ENCODE results near the gene LAIR2.
"Not testable (repeated sequence)": the region's sequence is repeated elsewhere in the genome, so short reads cannot be mapped to it uniquely, and the experiment has no call there.

LAIR2 gene

DNA sequence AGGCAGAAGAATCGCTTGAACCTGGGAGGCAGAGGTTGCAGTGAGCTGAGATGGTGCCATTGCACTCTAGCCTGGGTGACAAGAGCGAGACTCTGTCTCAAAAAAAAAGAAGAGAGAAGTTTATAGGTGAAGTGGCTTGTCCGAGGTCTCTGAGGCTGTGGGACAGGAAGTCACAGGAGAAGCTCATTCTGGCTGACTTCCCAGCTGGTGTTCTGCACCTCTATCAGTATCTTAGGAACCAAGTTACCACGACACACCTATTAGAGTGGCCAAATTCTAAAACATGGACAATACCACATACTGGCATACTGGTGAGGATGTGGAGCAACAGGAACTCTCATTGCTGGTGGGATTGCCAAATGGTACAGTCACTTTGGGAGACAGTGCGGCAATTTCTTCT lies 7.3 kb upstream of the LAIR2 start:
- DNase-seq, result not testable (repeated sequence)

DNA sequence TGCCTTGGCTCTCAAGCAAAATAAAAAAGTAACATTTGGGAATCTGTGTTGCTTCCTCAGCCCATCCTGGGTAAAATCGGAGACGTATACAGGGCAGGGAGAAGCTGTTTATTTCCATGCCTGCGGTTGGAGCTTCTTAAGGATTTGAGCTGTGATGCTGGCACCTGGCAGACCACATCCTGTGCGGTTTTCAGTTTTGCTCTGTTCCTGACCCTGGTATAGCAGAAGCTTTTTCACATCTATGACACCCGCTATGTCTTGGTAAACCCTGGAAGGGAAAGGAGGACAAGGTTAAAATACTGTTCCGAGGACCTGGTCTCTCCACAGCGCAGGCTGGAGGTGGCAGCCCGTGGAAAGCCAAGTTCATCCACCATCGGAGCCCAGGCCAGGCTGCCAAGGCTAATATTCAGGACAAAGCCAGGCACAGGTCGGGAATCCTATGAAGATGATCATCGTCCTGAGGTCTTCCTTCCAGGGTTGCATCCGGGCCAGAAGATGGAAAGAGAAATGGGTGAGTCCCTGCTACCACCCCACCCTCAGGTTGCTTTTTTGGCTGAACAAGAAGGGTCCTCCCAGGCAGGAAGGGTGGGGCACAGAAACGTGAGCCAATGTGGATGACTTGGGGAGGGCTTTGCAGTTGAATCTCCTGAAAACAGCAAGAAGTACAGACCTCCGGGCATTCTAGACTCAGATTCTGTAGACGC lies 4.7 kb upstream of the LAIR2 start:
- not testable (repeated sequence) for DNase-seq

DNA sequence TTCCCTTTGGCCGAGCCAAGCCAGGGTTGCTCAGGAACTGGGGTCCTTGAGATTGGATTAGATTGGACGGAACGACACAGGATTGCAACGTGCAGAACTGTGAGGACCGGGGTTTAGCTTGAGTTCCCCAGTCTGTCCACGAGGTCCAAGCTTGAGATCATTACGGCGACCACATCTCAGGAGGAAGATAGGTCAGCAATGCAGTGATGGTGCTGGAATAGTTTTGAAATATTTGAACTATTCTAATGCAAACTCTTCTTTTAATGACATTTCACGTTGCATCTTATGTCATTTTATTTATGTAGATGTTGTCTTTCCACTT lies 4.2 kb upstream of the LAIR2 start:
- DNase-seq, result not testable (repeated sequence)

DNA sequence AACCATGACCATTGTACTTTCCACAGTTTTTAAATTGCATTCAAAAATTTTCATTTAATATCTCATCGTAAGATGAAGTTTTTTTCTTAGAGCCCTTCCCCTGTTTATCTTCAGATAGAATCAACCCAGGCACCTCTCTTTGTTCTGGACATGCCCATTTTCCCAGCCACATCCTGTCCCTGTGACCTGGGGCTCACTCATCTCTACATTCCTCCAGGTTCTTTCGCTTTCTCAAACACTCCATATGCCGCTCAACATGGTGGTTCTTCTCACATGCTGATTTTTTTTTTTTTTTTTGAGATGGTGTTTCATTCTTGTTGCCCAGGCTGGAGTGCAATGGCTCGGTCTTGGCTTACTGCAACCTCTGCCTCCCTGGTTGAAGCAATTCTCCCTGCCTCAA lies 2.9 kb downstream of the LAIR2 start:
- not testable (repeated sequence) for DNase-seq

DNA sequence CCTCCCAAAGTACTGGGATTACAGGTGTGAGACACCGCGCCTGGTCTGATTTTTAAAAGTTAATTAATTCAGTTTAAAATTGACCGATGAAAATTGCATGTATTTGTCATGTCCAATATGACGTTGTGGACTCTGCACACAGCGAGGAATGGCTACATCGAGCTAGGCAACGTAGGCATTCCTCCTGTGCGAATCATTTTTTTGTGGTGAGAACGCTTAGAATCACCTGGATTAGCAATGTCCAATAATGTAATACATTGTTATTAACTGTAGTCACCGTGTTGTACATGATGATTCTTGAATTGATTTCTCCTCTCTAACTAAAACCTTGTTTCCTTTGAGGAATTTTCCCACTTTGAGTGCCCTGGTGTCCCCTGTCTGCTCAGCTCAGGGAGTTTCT lies 3.4 kb downstream of the LAIR2 start:
- DNase-seq, result no peak

DNA sequence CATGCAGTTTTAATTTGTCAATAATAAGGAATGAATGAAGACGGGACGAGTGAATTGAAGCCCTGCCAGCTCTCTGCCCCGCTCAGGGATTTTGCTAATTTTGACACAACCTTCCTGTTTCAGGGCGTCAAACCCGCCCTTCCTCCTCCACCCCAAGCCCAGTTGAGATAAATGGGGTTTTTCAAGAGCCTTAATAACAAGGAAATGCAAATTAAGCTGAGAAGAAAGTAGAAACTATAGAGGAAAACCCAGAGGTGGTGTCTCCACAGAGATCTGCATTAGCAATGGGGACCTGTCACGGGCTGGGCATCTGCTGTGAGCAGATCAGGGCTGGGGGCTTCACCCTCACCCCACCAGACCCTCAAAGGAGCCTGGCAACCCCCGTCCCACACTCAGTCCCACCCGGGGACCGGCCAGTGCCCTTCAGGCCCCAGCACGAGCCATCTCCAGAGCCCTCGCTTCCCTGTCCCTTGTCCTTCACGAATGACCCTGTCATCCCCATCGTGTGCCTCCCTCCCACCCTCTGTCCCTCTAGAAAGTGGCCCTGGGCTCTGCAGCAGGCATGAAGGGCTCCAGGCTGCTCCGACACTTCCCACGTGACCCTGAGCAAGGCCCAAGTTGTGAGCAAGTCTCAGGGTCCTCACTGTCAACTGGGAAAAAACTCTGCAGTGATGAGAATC lies 4.5 kb downstream of the LAIR2 start:
- DNase-seq, result not testable (repeated sequence)

DNA sequence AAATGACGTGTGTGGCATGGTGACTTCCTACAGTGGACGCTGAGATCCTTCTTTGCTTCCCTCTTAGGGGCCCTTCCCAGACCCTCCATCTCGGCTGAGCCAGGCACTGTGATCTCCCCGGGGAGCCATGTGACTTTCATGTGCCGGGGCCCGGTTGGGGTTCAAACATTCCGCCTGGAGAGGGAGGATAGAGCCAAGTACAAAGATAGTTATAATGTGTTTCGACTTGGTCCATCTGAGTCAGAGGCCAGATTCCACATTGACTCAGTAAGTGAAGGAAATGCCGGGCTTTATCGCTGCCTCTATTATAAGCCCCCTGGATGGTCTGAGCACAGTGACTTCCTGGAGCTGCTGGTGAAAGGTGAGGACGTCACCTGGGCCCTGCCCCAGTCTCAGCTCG lies 5.2 kb downstream of the LAIR2 start:
- DNase-seq, result no peak

DNA sequence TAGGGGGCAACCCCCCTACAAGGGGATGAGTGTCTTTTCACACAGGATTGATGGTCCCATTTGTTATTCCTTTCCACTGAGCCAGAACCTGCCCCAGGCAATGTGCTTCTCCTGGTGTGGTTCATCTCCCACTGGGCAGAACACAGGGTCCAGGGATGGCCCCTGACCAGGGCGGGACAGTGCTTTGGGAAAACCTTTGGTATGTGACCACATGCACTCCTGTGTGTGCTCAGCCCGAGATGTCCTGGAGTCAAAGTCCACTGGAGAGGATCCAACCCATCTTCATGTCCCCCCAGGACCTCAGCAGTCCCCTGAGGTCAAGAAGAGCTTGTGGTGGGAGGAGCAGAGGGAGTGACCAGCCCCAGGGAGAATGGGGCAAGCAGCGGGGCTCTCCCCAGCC lies 5.9 kb downstream of the LAIR2 start:
- DNase-seq, result not testable (repeated sequence)

DNA sequence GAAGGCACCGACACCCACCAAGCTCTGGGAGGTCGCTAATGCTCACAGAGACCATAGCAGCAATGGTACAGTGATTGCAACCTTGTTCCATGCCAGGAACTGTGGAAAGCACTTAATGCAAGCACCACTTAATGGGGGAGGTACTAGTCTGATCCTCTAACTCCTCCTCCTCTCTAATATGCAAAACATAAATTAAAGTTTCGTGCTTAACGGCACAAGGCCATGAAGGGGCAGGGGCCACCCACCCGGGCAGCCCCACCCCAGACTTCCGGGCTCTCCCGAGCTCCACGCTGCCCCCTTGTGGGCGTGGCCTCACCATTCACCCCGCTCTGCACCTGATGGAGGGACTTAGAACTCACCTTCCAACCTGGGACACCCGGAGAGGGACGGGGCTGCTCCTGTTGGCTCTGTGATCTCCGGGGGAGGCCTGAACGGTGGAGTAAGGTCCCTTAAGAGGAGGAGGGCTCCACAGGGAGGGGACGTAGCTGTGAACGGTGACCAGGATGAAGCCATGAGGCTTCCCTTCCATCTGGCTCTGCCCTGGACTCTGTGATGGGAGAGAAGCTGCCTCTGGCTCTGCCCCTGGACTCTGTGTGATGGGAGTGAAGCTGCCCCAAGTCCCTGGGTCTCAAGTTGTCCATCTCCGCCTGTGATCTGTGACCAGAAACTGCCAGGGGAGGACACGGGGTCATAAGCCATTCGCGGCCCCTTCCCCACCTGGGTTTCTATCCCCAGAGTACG lies 6.7 kb downstream of the LAIR2 start:
- not testable (repeated sequence) for DNase-seq

DNA sequence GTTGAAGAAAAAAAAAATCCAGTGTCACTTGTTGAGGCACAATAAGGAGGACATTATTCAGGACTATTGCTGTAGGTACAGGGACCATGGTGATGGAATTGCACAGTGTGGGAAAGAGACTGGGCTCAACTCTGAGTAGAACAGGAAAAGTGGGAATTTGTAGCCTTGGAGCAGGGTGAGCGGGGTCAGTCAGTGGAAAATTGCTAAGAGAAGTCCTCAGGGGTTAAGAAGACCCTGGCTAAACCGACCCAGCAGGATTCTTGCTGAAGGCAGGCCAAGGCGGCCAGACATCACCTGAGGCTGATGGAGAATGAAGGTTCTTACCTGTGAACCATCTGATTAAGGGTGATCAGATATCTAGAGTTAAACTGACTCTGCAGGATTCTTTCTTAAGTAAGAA lies 12.5 kb downstream of the LAIR2 start:
- no peak for DNase-seq

DNA sequence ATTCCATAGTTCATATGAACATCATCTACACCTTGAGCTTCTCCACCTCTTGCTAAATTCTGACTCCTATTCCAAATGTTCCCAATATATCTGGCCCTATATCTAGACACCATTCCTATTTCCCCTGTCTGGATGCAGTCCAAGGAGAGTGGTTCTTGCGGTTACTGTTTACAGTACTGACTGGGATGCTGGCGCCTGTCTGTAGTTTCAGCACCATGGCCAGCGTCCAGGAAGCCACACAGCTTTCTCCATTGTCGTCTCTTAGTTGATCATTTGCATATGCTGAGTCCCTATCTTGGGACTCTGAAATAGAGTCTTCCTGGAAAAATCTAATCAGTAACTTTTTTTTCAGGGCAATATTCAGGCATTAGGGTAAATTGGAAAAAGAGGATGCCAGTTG lies 14.9 kb downstream of the LAIR2 start:
- DNase-seq, result peak; percentile 31

DNA sequence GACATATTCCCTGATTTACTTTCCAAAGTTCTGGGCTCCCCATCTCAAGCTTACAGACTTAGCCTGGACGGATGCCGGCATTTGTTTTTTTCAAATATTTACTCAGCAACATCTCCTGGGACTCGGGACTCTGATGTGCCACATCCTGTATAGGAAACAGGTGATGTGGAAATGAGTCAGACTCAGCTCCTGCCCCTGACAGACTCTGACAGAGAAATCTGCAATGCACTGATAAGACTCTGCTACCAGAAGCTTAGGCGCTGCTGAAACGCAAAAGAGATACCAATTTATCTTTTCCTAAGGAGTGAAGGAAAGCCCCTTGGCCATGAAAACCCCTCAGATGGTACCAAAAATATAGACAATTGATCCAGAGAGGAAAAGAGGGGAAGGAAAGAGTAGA lies 16.2 kb downstream of the LAIR2 start:
- DNase-seq, result no peak

DNA sequence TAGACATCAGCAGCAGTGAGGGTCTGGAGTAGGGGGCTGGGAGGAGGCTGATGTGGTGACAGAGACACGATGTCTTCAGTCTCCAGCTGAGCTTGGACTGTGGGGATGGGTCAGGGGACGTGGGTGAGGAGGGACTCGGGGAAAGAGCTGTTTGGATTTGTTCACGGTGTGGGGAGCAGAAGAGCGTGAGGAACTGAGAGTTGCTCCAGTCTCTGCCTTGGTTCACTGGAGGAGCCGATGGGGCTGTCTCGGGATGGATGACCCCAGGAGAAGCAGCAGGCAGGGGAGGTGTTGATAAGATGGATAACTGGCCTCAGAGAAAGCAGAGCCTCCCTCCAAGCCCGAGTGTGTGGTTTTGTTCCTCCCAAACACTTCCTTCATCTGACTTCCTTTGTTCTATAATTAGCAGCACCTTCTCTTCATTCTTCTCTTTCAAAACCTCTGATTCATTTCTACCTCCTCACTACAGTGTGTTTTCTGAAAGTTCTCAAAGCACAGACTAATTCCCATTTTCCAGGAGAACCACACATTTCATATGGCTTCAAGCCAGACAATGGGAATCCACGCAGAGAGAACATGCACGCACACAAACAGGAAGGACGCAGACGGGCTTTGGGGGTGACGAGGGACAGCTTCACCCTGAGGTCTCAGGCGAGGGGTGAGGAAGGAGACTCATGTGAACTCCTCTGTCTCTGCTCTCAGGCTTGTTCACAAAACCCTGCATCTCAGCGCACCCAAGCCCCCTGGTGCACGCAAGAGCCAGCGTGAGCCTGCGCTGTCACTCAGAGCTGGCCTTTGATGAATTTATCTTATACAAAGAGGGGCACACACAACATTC lies 18.6 kb downstream of the LAIR2 start:
- DNase-seq, result no peak

DNA sequence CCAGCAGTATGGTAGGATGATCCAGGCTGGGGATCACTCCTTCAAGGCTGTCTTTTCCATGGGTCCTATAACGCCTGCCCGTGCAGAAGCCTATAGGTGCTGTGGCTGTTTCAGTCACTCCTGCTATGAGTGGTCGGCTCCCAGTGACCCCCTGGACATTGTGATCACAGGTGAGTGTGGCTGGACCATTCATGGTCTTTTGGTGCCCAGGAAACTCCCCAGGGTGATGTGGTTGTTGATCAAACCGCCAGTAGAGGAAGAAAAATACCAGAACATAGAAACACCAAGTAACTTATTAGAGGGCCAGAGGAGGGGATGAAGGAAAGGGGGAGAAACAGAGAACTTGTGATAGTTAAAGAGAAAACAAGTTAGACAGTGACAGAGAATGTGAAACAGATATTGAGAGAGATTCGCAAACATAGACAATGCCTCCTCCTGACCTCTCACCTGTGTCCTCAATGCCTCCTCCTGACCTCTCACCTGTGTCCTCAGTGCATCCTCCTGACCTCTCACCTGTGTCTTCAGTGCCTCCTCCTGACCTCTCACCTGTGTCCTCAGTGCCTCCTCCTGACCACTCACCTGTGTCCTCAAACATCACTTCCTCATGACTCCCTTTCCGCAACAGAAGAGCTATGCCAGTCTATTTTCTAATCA lies 19.4 kb downstream of the LAIR2 start:
- no peak for DNase-seq

DNA sequence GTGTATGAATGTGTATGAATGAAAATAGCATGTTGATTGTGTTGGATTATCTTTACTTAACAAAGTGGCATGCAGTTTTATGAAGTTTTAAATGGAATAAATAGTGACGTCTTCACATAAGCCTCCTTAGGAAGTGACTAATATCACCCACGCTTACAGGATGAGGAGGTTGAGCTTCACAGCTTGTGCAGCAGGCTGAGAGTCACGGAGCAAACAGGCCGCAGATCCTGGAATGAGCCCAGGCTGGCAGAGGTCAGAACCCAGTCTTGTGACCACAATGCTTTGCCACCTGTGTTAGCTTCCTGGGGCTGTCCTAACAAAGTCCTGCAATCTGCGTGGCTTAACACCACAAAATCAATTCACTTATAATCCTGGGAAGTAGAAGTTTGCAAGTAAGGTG lies 20.8 kb downstream of the LAIR2 start:
- no peak for DNase-seq

DNA sequence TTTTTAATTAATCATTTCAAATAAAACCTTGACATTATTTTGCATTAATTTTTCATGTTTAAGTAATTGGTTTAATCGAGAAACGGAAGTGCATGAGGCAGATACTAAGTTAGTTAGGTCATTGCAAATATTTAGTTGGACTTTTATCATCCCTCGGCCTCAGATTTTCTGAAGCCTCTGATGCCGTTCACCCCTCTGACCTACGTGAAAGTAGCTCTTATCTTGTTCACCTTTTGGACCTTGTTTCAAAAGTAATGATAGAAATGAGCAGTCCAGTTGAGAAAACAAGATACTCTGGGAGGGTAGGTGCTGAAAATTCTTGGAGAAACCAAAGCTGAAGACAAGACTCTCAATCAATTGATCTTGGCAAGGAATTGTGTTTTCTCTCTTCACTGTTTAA lies 23.0 kb downstream of the LAIR2 start:
- no peak for DNase-seq

DNA sequence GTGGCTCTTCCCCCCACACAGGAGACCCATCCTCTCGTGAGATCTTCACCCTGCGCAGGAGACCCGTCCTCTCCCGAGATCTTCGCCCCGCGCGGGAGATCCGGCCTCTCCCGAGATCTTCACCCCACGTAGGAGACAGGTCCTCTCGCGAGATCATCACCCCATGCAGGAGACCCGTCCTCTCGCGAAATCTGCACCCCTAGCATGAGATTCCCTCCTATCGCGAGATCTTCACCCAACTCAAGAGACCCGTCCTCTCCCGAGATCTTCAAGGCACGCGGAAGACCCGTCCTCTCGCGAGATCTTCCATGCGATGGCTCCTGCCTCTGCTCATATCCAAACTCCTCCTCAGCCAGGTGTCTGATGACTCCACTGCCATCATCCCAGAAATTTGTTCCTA lies 24.3 kb downstream of the LAIR2 start:
- DNase-seq, result no peak

DNA sequence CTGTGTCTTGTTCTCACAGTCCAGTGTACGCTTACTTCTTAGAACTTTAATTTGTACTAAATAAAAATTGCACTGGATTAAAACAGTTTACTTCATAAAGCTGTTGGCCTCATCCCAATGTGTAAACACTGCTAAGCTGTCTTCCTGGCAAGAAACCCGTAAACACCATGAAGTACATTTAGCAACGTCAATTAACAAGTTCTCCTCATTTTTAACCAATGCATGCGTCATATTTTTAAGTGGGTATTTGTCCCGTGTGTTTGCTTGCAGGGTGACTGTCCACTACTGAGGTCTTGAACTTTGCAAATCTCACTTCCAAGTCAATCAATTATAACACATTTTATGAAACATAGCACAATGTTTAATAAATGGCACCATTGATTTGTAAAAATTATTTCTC lies 28.2 kb downstream of the LAIR2 start:
- DNase-seq, result no peak

DNA sequence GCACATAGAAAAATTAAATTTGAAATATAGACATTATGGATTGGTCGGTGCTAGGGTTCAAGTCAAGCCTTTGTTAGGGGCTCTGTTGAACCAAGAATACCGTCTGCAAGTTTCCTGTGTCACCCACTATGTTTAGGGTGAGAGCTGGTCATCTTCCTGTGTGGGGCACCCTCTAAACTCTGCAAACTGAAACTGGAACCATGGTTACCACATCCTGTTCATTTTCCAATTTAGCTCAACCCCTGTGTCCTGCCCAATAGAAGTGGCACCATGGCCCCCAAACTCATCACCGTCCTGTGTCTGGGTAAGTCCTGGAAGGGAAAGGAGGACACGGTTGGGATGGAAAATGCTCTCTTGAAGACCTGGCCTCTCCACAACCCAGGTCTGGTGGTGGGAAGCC lies 29.9 kb downstream of the LAIR2 start:
- peak; percentile 10 for DNase-seq

DNA sequence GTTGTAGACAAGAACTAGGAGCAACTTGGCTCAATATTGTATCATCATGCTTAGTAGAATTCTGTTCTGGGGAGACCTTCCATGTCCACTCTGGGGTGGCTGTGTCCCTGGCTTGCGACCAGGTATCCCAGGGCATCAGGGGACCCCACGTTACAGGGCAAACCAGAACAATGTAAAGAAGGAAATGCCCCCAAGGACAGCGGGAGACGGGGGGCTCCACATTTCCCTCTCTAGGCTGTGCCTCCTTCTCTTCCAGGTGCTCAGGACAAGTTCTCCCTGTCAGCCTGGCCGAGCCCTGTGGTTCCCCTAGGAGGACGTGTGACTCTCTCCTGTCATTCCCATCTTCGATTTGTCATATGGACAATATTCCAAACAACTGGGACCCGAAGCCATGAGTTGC lies 30.8 kb downstream of the LAIR2 start:
- DNase-seq, result no peak

DNA sequence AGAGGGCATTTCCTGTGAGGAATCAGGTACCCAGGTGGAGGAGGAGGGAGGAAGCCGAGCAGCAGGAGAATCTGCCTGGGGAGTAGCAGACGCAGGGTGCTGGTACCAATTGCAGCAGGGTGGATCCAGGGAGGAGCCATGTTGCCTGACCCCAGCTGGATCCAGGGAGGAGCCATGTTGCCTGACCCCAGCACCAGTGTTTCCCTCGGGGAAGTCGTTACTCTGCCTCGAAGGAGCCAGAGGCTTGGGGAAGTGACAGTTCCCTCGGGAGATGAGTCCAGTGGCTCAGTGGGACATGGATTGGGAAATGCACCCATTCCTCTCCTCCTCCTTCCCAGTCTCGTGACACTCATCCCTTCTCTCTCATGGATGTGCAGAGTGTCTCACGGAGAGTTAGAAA lies 31.5 kb downstream of the LAIR2 start:
- no peak for DNase-seq

DNA sequence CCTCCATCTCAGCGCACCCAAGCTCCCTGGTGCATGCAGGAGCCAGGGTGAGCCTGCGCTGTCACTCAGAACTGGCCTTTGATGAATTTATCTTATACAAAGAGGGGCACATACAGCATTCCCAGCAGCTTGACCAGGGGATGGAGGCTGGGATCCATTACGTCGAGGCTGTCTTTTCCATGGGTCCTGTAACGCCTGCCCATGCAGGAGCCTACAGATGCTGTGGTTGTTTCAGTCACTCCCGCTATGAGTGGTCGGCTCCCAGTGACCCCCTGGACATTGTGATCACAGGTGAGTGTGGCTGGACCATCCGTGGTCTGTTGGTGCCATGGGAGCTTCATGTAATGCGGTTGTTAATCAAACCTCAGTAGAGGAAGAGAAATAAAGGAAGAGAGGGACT lies 33.0 kb downstream of the LAIR2 start:
- no peak for DNase-seq

DNA sequence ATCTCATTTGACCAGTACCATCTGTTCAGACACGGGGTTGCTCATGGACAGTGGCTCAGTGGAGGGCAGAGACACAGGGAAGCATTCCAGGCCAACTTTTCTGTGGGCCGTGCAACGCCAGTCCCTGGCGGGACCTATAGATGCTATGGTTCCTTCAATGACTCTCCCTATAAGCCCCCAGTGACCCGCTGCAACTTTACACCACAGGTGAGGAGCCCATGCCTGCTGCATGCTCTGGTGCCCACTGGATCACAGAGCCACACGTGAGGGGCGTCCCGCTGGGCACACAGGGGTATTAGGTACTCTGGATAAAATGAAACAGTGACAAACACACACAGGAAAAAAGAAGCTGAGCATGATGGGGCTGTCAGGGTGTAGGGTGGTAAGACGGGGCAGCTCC lies 34.3 kb downstream of the LAIR2 start:
- no peak for DNase-seq

All from CD4-positive, alpha-beta T cell treated with Interferon gamma for 1 hour (primary cell).